GM19328 (cell line): ENCODE measurements around the gene ABHD17C.

Experiments
- ATAC-seq: cut with Tn5 transposase; IDR thresholded peaks from one replicate; pipeline ENCODE4 v1.9.1; 2021; ENCODE audit warnings: mild to moderate bottlenecking, moderate library complexity; ENCODE audit not compliant: unreplicated experiment

The ABHD17C gene

GRCh38 chr15:80727596-80727995 lies 32.5 kb downstream of the ABHD17C start:
- no peak for ATAC-seq

- ATAC-seq, result no peak
Observed at GRCh38 chr15:80730387-80730786, 35.3 kb downstream of the ABHD17C start.

- no peak for ATAC-seq
Observed at GRCh38 chr15:80730926-80731325, 35.8 kb downstream of the ABHD17C start.

- ATAC-seq, result no peak
Observed at GRCh38 chr15:80732167-80732566, 37.1 kb downstream of the ABHD17C start.

GRCh38 chr15:80732818-80733217 lies 37.7 kb downstream of the ABHD17C start:
- ATAC-seq, result no peak

- no peak for ATAC-seq
Observed at GRCh38 chr15:80733460-80733859, 38.4 kb downstream of the ABHD17C start.

GRCh38 chr15:80735344-80735743 lies 40.2 kb downstream of the ABHD17C start:
- ATAC-seq, result no peak

GRCh38 chr15:80736560-80736959 lies 41.5 kb downstream of the ABHD17C start:
- ATAC-seq, result no peak

GRCh38 chr15:80739919-80740318 lies 44.8 kb downstream of the ABHD17C start:
- no peak for ATAC-seq

GRCh38 chr15:80742081-80742480 lies 47.0 kb downstream of the ABHD17C start:
- no peak for ATAC-seq

GRCh38 chr15:80743189-80743833 lies 48.2 kb downstream of the ABHD17C start:
- ATAC-seq, result no peak

GRCh38 chr15:80744415-80744814 lies 49.3 kb downstream of the ABHD17C start:
- ATAC-seq, result no peak

GRCh38 chr15:80744826-80745225 lies 49.7 kb downstream of the ABHD17C start:
- ATAC-seq, result no peak

GRCh38 chr15:80745888-80746287 lies 50.8 kb downstream of the ABHD17C start:
- ATAC-seq, result no peak

- ATAC-seq, result no peak
Observed at GRCh38 chr15:80747317-80748053, 52.4 kb downstream of the ABHD17C start.

- ATAC-seq, result no peak
Observed at GRCh38 chr15:80749589-80749988, 54.5 kb downstream of the ABHD17C start.

- no peak for ATAC-seq
Observed at GRCh38 chr15:80750575-80750974, 55.5 kb downstream of the ABHD17C start.

GRCh38 chr15:80752204-80752603 lies 57.1 kb downstream of the ABHD17C start:
- no peak for ATAC-seq

- ATAC-seq, result no peak
Observed at GRCh38 chr15:80753161-80753560, 58.1 kb downstream of the ABHD17C start.

- no peak for ATAC-seq
Observed at GRCh38 chr15:80754014-80754413, 58.9 kb downstream of the ABHD17C start.

- no peak for ATAC-seq
Observed at GRCh38 chr15:80755885-80756284, 60.8 kb downstream of the ABHD17C start.

GRCh38 chr15:80758130-80758745 lies 63.1 kb downstream of the ABHD17C start:
- ATAC-seq, result no peak
